Nephron (organoid): ENCODE results near the gene UROC1.

Source experiments
- H3K27ac Mint-ChIP-seq, 3 experiments: 2 replicates each; pipeline ENCODE4 v1.8.0; 2020; ENCODE audit warnings: mixed read lengths in 3 of 3, mild to moderate bottlenecking in 2 of 3, moderate library complexity in 1 of 3
- H3K27me3 Mint-ChIP-seq: 2 replicates; pipeline ENCODE4 v1.8.0; 2021; ENCODE audit warnings: low read depth, mild to moderate bottlenecking, moderate library complexity, mixed read lengths
- H3K36me3 Mint-ChIP-seq: 2 replicates; pipeline ENCODE4 v1.8.0; 2020; ENCODE audit warnings: low read depth, mixed read lengths
- H3K4me1 Mint-ChIP-seq: 2 replicates; pipeline ENCODE4 v1.8.0; 2020; ENCODE audit warnings: mixed read lengths
- H3K4me3 Mint-ChIP-seq, 3 experiments: 2 replicates each; pipeline ENCODE4 v1.8.0; 2020; ENCODE audit warnings: mild to moderate bottlenecking in 3 of 3, mixed read lengths in 3 of 3, moderate library complexity in 2 of 3
- H3K9me3 Mint-ChIP-seq: 2 replicates; pipeline ENCODE4 v1.8.0; 2020; ENCODE audit warnings: mixed read lengths
- CTCF ChIP-seq, 3 experiments: fragments of 200-600 bp; sonication (generic); IDR thresholded peaks; one replicate each; pipeline ENCODE4 v1.5.0; 2021; ENCODE audit warnings: antibody characterized with exemption in 3 of 3; ENCODE audit not compliant: unreplicated experiment in 3 of 3

Gene UROC1

GRCh38 chr3:126449621-126450051 lies 67.9 kb downstream of the UROC1 start:
- Mint-ChIP-seq H3K4me3 (no peak overlapping the region), H3K27me3 (no peaks in the 10 kb centered on the region), H3K27ac (no peak overlapping the region), H3K4me1 (peaks cover 5% of the 10 kb centered on the region), H3K36me3 (peaks cover 34% of the 10 kb centered on the region), H3K9me3 (no peaks in the 10 kb centered on the region)
- no peak for TF ChIP-seq CTCF (IDR thresholded peaks at IDR 0.05; ENCODE audit: unreplicated experiment in 3 of 3)

- Mint-ChIP-seq H3K4me1 (peaks cover 5% of the 10 kb centered on the region), H3K36me3 (peaks cover 29% of the 10 kb centered on the region), H3K4me3 (no peak overlapping the region), H3K27me3 (no peaks in the 10 kb centered on the region), H3K27ac (no peak overlapping the region), H3K9me3 (no peaks in the 10 kb centered on the region)
- no peak for TF ChIP-seq CTCF (IDR thresholded peaks at IDR 0.05; ENCODE audit: unreplicated experiment in 3 of 3)
These were observed 68.7 kb downstream of the UROC1 start for GRCh38 chr3:126448893-126449180.

GRCh38 chr3:126448136-126448892 lies 69.3 kb downstream of the UROC1 start:
- Mint-ChIP-seq H3K27me3 (no peaks in the 10 kb centered on the region), H3K4me3 (no peak overlapping the region), H3K9me3 (no peaks in the 10 kb centered on the region), H3K27ac (no peak overlapping the region), H3K36me3 (peaks cover 29% of the 10 kb centered on the region), H3K4me1 (peaks cover 5% of the 10 kb centered on the region)
- no peak for TF ChIP-seq CTCF (IDR thresholded peaks at IDR 0.05; ENCODE audit: unreplicated experiment in 3 of 3)

GRCh38 chr3:126447456-126448106 lies 70.0 kb downstream of the UROC1 start:
- no peak overlapping the region for H3K27ac Mint-ChIP-seq
- no peak for TF ChIP-seq CTCF (IDR thresholded peaks at IDR 0.05; ENCODE audit: unreplicated experiment in 3 of 3)
- H3K4me3 Mint-ChIP-seq: no peak overlapping the region

GRCh38 chr3:126446791-126447190 lies 70.8 kb downstream of the UROC1 start:
- Mint-ChIP-seq H3K27me3 (no peaks in the 10 kb centered on the region), H3K4me3 (no peak overlapping the region), H3K36me3 (peaks cover 20% of the 10 kb centered on the region), H3K4me1 (peaks cover 14% of the 10 kb centered on the region), H3K27ac (no peak overlapping the region), H3K9me3 (no peaks in the 10 kb centered on the region)
- TF ChIP-seq CTCF (IDR thresholded peaks at IDR 0.05; ENCODE audit: unreplicated experiment in 3 of 3): no peak

More at GRCh38 chr3:126447456-126448106, 70.0 kb downstream of the UROC1 start:
- no peaks in the 10 kb centered on the region for H3K27me3 Mint-ChIP-seq
- H3K4me1 Mint-ChIP-seq: peaks cover 9% of the 10 kb centered on the region
- peaks cover 26% of the 10 kb centered on the region for H3K36me3 Mint-ChIP-seq
- H3K9me3 Mint-ChIP-seq: no peaks in the 10 kb centered on the region

GRCh38 chr3:126446301-126446700 lies 71.3 kb downstream of the UROC1 start:
- H3K36me3 Mint-ChIP-seq: peaks cover 15% of the 10 kb centered on the region
- peaks cover 15% of the 10 kb centered on the region for H3K4me1 Mint-ChIP-seq
- no peaks in the 10 kb centered on the region for H3K9me3 Mint-ChIP-seq

More at GRCh38 chr3:126446301-126446700, 71.3 kb downstream of the UROC1 start:
- Mint-ChIP-seq H3K4me3 (no peak overlapping the region), H3K27me3 (no peaks in the 10 kb centered on the region), H3K27ac (no peak overlapping the region)
- TF ChIP-seq CTCF (IDR thresholded peaks at IDR 0.05; ENCODE audit: unreplicated experiment in 3 of 3): no peak
